Muscle of leg (tissue), 11 donors: ENCODE results near the gene TPH2. TPM values are rescaled to one million over a fixed set of nuclear protein-coding genes. Genes with fewer than 3 reads are reported as not detected.

Experiments used
- DNase-seq: peaks from one replicate; pipeline ENCODE4 v3.0.0; 2013
- H3K27ac ChIP-seq: one replicate; pipeline ENCODE4 v1.5.1; 2013; ENCODE audit warnings: mild to moderate bottlenecking, low read length, control low read depth
- H3K27me3 ChIP-seq: one replicate; pipeline ENCODE4 v1.6.1; 2013; ENCODE audit warnings: low read length; ENCODE audit not compliant: control insufficient read depth, insufficient read depth
- H3K36me3 ChIP-seq: one replicate; pipeline ENCODE4 v1.6.1; 2013; ENCODE audit warnings: low read length; ENCODE audit not compliant: control insufficient read depth, insufficient read depth
- H3K4me1 ChIP-seq: one replicate; pipeline ENCODE4 v1.6.1; 2013; ENCODE audit warnings: low read length; ENCODE audit not compliant: control insufficient read depth, insufficient read depth
- H3K4me3 ChIP-seq: one replicate; pipeline ENCODE4 v1.5.1; 2013; ENCODE audit warnings: low read length, control low read depth
- H3K9me3 ChIP-seq: replicated peaks from 2 replicates; pipeline ENCODE4 v1.6.1; 2013; ENCODE audit warnings: low read depth, low read length; ENCODE audit not compliant: control insufficient read depth
- WGBS: methylation state at CpG from one replicate; pipeline ENCODE4 v1.1.5; 2013; ENCODE audit warnings: missing lambda C conversion rate; ENCODE audit not compliant: insufficient coverage; 5-methylcytosine and 5-hydroxymethylcytosine counted together
- polyA plus RNA-seq, 8 donors: library from polyadenylated mRNA; unstranded; fragments of 120-200 nt; gene quantifications; one replicate each; pipeline versions ENCODE4 v1.2.1 to v1.2.3, GENCODE V29; 2013; ENCODE audit warnings: inconsistent platforms in 1 of 8, low replicate concordance in 1 of 8; ENCODE audit not compliant: insufficient read length in 8 of 8, insufficient read depth in 1 of 8
- total RNA-seq: library from RNA; stranded (reverse); fragments of 120-200 nt; gene quantifications from one replicate; pipeline ENCODE4 v1.2.4, GENCODE V29; 2013

The TPH2 gene
- total and polyA plus RNA-seq, 9 donors = 0.05 to 0.37 (median 0.15) TPM; not detected in 5

- H3K9me3 ChIP-seq = no peaks in the 10 kb centered on the region
- peak; percentile 12 for DNase-seq
- no peaks in the 10 kb centered on the region for H3K4me1 ChIP-seq
- H3K36me3 ChIP-seq = no peaks in the 10 kb centered on the region
- no peak overlapping the region for H3K4me3 ChIP-seq
- H3K27me3 ChIP-seq = no peaks in the 10 kb centered on the region
- no peak overlapping the region for H3K27ac ChIP-seq
- WGBS = no CpG with 5 or more reads among the region's 5 CpGs
Observed at GRCh38 chr12:72057330-72057914, 118.8 kb downstream of the TPH2 start.

GRCh38 chr12:72063073-72063472 is 124.4 kb downstream of the TPH2 start:
- no CpG with 5 or more reads among the region's 2 CpGs for WGBS
- H3K27me3 ChIP-seq = no peaks in the 10 kb centered on the region
- no peaks in the 10 kb centered on the region for H3K9me3 ChIP-seq
- H3K36me3 ChIP-seq = no peaks in the 10 kb centered on the region
- no peaks in the 10 kb centered on the region for H3K4me1 ChIP-seq
- H3K4me3 ChIP-seq = no peak overlapping the region
- DNase-seq = no peak
- no peak overlapping the region for H3K27ac ChIP-seq

- no peak overlapping the region for H3K4me3 ChIP-seq
- no peaks in the 10 kb centered on the region for H3K36me3 ChIP-seq
- no peak overlapping the region for H3K27ac ChIP-seq
- DNase-seq = no peak
- peaks cover 5% of the 10 kb centered on the region for H3K9me3 ChIP-seq
- H3K27me3 ChIP-seq = no peaks in the 10 kb centered on the region
- 93% methylated on average over 2 of the region's 2 CpGs for WGBS
- peaks cover 7% of the 10 kb centered on the region for H3K4me1 ChIP-seq
Observed at GRCh38 chr12:72071030-72071429, 132.4 kb downstream of the TPH2 start.

GRCh38 chr12:72072592-72073212 is 134.1 kb downstream of the TPH2 start:
- peak; percentile 93 for DNase-seq
- Histone ChIP-seq H3K36me3 (no peaks in the 10 kb centered on the region), H3K4me1 (peaks cover 7% of the 10 kb centered on the region), H3K4me3 (no peak overlapping the region), H3K27me3 (no peaks in the 10 kb centered on the region), H3K27ac (peak overlapping the region; percentile 16), H3K9me3 (peaks cover 5% of the 10 kb centered on the region)
- 0% methylated on average over 1 of the region's 1 CpG for WGBS

GRCh38 chr12:72074065-72074464 is 135.4 kb downstream of the TPH2 start:
- Histone ChIP-seq H3K27me3 (no peaks in the 10 kb centered on the region), H3K27ac (no peak overlapping the region), H3K36me3 (no peaks in the 10 kb centered on the region), H3K4me3 (no peak overlapping the region), H3K9me3 (peaks cover 5% of the 10 kb centered on the region), H3K4me1 (peaks cover 7% of the 10 kb centered on the region)
- WGBS = no CpG with 5 or more reads among the region's 1 CpG
- no peak for DNase-seq

- no peak for DNase-seq
- H3K27me3 ChIP-seq = no peaks in the 10 kb centered on the region
- 41% methylated on average over 3 of the region's 3 CpGs for WGBS
- H3K9me3 ChIP-seq = peaks cover 5% of the 10 kb centered on the region
- H3K36me3 ChIP-seq = no peaks in the 10 kb centered on the region
- no peak overlapping the region for H3K4me3 ChIP-seq
- no peak overlapping the region for H3K27ac ChIP-seq
- H3K4me1 ChIP-seq = peaks cover 7% of the 10 kb centered on the region
Observed at GRCh38 chr12:72074956-72075355, 136.3 kb downstream of the TPH2 start.

GRCh38 chr12:72075401-72075800 is 136.8 kb downstream of the TPH2 start:
- no peak for DNase-seq
- H3K36me3 ChIP-seq = no peaks in the 10 kb centered on the region
- WGBS = 10% methylated on average over 2 of the region's 3 CpGs
- H3K4me3 ChIP-seq = no peak overlapping the region
- no peak overlapping the region for H3K27ac ChIP-seq
- H3K4me1 ChIP-seq = peaks cover 7% of the 10 kb centered on the region
- H3K27me3 ChIP-seq = no peaks in the 10 kb centered on the region
- H3K9me3 ChIP-seq = peaks cover 4% of the 10 kb centered on the region

- Histone ChIP-seq H3K9me3 (no peaks in the 10 kb centered on the region), H3K27me3 (no peaks in the 10 kb centered on the region), H3K36me3 (no peaks in the 10 kb centered on the region), H3K4me3 (no peak overlapping the region), H3K4me1 (peaks cover 7% of the 10 kb centered on the region), H3K27ac (no peak overlapping the region)
- WGBS = 54% methylated on average over 8 of the region's 9 CpGs
- DNase-seq = peak; percentile 12
Observed at GRCh38 chr12:72075891-72076557, 137.4 kb downstream of the TPH2 start.

GRCh38 chr12:72076558-72076915 is 137.9 kb downstream of the TPH2 start:
- Histone ChIP-seq H3K27ac (no peak overlapping the region), H3K36me3 (no peaks in the 10 kb centered on the region), H3K4me1 (peaks cover 7% of the 10 kb centered on the region), H3K9me3 (no peaks in the 10 kb centered on the region), H3K4me3 (no peak overlapping the region), H3K27me3 (no peaks in the 10 kb centered on the region)
- no CpG with 5 or more reads among the region's 3 CpGs for WGBS
- no peak for DNase-seq

GRCh38 chr12:72077111-72077820 is 138.6 kb downstream of the TPH2 start:
- no peaks in the 10 kb centered on the region for H3K9me3 ChIP-seq
- peaks cover 7% of the 10 kb centered on the region for H3K4me1 ChIP-seq
- H3K36me3 ChIP-seq = no peaks in the 10 kb centered on the region
- no peaks in the 10 kb centered on the region for H3K27me3 ChIP-seq
- H3K27ac ChIP-seq = no peak overlapping the region
- H3K4me3 ChIP-seq = no peak overlapping the region
- no CpG with 5 or more reads among the region's 5 CpGs for WGBS
- DNase-seq = no peak
